Epithelial cell of esophagus (primary cell): ENCODE results near the gene PROM1.

Experiments
- DNase-seq: peaks from one replicate; pipeline ENCODE4 v3.0.0; 2010; ENCODE audit warnings: low read depth
- H3K4me3 ChIP-seq: 2 replicates; pipeline ENCODE4 v1.5.1; 2011; ENCODE audit warnings: mild to moderate bottlenecking, low read length, control low read depth
- TF ChIP-seq, protein P1 (sequence below): IDR thresholded peaks from 2 replicates; pipeline ENCODE4 v1.5.1; 2011; ENCODE audit warnings: low read depth, mild to moderate bottlenecking, low read length, control low read depth, inconsistent platforms; ENCODE audit not compliant: insufficient read depth; ENCODE audit errors: missing control alignments

Gene PROM1

DNA sequence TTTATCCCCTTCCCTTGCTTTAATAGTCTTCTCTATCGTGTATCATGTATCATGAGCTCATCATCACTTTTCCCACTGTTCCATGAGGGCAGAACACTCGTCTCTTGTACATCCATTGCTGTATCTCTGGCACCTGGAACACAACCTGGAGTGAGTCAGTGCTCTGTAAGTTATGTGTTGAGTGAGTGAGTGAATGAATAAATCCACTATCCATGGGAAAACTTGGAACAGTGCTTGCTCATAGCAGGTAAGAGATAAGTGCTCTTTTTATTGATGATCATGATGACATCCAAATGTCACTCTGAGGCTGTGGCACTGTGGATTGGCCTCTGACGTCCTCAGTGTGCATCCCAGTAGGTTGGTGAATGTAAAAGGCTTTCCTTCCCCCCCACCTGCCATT is 149.6 kb downstream of the PROM1 start:
- TF ChIP-seq, protein P1, sequence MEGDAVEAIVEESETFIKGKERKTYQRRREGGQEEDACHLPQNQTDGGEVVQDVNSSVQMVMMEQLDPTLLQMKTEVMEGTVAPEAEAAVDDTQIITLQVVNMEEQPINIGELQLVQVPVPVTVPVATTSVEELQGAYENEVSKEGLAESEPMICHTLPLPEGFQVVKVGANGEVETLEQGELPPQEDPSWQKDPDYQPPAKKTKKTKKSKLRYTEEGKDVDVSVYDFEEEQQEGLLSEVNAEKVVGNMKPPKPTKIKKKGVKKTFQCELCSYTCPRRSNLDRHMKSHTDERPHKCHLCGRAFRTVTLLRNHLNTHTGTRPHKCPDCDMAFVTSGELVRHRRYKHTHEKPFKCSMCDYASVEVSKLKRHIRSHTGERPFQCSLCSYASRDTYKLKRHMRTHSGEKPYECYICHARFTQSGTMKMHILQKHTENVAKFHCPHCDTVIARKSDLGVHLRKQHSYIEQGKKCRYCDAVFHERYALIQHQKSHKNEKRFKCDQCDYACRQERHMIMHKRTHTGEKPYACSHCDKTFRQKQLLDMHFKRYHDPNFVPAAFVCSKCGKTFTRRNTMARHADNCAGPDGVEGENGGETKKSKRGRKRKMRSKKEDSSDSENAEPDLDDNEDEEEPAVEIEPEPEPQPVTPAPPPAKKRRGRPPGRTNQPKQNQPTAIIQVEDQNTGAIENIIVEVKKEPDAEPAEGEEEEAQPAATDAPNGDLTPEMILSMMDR: no peak
- H3K4me3 ChIP-seq: no peak overlapping the region
- peak; percentile 90 for DNase-seq

DNA sequence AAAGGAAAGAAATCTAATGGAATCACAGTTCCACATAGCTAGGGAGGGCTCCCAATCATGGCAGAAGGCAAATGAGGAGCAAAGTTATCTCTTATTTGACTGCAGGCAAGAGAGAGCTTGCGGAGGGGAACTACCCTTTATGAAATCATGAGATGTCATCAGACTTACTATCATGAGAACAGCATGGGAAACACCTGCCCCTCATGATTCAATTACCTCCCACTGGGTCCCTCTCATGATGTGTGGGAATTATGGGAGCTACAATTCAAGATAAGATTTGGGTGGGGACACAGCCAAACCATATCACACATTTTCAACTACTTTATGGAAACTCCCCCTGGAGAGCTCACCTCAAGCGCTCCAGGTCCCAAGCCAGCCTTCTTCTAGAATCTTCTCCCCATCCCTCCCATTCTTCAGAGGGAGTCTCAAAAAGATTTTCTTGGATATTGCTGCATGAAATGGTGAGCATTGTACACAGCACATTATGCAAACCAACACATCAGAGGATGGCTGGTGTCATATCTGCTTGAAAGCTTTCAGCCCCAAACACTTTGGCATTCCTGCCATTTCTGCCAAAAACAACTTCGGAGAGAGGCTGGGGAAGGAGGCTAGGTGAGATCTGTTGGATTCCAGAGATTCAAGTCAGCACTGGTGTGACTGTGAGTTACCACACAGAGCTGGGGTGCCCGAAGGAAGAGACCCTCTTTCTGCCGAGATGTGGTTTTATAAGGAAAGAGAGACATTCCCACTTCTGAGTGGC is 152.2 kb downstream of the PROM1 start:
- TF ChIP-seq, protein P1: no peak
- no peak for DNase-seq
- H3K4me3 ChIP-seq: no peak overlapping the region

DNA sequence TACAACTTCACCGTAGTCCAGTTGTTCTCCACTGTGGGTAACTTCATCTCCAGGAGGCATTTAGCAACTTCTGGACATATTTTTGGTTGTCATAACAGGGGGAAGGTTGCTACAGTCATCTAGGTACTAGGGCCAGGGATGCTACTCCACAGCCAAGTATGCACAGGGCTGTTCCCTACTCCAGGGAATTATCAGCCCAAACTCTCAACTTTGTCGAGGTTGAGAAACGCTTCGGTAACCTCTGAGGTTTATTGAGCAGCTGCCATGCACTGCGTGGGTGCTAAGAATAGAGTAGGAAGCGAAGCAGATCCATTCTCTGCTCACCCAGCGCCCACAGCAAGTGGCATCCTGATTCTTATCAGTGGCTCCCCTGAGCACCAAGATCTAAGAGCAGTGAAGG is 153.5 kb downstream of the PROM1 start:
- TF ChIP-seq, protein P1: no peak
- DNase-seq: no peak
- H3K4me3 ChIP-seq: no peak overlapping the region

DNA sequence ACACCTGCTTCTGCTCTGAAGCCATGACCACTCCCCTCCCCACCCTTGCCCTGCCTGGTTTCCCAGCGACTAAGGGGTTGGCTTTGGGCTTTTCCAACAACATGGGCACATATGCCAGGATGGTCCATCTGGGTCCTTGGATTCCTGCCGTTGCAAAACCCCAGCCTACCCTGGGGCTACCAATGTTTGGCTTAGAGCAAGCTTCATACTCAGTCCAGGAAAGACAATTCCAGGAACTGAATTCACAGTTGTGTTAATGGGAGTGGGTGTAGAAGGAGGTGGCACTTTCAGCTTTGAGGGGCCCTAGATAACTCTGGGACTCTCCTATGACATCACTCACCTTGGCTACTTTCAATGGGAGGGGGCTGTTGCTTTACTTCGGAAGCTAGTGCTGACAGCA is 154.3 kb downstream of the PROM1 start:
- no peak overlapping the region for H3K4me3 ChIP-seq
- TF ChIP-seq, protein P1: no peak
- DNase-seq: no peak

DNA sequence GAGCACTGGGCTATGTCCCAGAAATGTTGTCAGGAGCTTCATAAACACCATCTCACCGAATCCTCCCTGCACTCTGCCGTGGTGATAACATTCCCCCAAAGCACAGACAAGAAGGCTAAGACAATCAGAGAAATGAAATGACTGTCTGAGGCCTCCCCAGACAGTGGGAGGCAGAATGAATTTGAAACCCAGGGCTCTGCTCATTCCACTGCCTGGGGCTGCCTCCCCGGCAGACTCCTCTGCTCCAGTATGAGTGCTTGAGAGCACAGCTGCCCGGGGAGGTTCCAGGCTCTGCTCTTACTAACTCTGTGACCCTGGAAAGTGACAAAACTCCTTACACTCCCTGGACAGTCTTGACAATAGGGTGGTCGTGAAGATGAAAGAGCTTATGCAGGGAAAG is 154.9 kb downstream of the PROM1 start:
- no peak for DNase-seq
- TF ChIP-seq, protein P1: no peak
- no peak overlapping the region for H3K4me3 ChIP-seq

DNA sequence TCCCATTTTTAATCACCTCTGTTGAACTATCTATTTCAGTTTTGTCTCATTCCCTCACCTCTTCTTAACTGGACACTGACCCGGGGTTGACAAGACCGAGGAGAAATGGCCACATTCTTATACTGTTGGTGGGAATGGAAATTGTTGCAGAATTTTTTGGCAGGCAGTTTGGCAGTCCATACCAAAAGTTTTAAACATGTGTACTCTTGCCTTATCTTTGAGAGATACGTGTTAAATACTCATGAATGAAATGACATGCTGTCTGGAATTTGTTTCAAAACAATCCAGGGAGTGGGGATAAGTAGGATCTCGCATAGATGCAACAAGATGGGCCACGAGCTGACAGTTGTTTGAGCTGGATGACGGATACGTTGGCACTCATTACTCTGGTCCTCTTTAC is 157.3 kb downstream of the PROM1 start:
- peak; percentile 70 for DNase-seq
- H3K4me3 ChIP-seq: no peak overlapping the region
- TF ChIP-seq, protein P1: no peak

DNA sequence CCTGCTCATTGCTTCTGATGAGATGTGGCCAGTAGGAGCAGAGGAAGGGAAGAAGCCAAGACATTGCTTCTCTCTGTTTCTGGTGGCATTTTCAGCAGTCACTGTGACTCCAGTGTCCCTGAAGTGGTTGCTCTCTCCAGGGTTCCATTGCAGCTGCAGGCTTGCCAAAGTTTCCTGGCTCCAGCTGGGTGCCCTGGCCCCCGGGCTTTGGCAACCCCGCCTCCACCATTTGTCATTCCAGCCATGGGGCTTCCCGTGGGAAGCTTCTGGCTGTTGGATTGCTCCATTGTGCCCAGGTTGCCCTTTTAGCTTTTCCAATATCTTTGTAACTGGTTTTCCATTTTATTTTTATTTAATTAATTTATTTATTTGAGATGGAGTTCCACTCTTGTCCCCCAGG is 158.0 kb downstream of the PROM1 start:
- TF ChIP-seq, protein P1: no peak
- DNase-seq: no peak

More for the DNA sequence above, 158.0 kb downstream of the PROM1 start:
- H3K4me3 ChIP-seq: no peak overlapping the region
